Omental fat pad (tissue), 4 donors: Measurements from ENCODE around the gene C1orf210. TPM values are rescaled to one million over a fixed set of nuclear protein-coding genes. Genes with fewer than 3 reads are reported as not detected.

Source experiments
- ATAC-seq: fragments of 150-250 bp; one replicate; pipeline ENCODE4 v1.9.1; 2016; ENCODE audit warnings: mild to moderate bottlenecking, moderate library complexity; ENCODE audit not compliant: low FRiP score
- DNase-seq: peaks from one replicate; pipeline ENCODE4 v3.0.0-alpha.2; 2019; ENCODE audit warnings: low spot score
- total RNA-seq, 4 donors: library from RNA; depleted of rRNA; stranded (reverse); fragments of >200 nt; gene quantifications; one replicate each; pipeline ENCODE4 v1.1.0, GENCODE V29; 2016
- TF ChIP-seq, protein P1 (sequence below), 3 donors: fragments of 450-650 bp; IDR thresholded peaks; one replicate each; pipeline ENCODE4 v1.5.1; 2016 to 2017; ENCODE audit warnings: antibody characterized with exemption in 3 of 3, mild to moderate bottlenecking in 3 of 3, moderate library complexity in 2 of 3

C1orf210 gene
- total RNA-seq, 4 donors from 2014 or later, result not detected

DNA sequence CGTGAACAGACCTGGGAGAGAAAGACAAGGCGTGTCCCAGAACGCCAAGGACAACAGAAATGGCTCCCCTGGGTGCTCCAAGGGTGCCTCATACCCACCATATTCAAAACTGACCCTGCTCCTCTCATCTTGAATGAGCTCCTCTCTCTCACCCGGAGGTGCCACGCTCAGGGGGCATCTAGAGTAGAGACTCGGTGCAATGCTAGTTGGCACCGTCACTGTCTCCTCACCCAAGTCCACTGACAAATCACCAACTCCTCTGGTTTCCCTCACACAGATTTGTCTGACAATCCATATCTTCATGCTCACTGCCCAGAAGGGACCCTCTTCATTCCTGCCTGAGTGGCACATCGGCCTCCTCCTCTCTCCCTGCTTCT lies 10.6 kb downstream of the C1orf210 start:
- ATAC-seq, result no peak
- DNase-seq, result no peak
- TF ChIP-seq, protein P1, sequence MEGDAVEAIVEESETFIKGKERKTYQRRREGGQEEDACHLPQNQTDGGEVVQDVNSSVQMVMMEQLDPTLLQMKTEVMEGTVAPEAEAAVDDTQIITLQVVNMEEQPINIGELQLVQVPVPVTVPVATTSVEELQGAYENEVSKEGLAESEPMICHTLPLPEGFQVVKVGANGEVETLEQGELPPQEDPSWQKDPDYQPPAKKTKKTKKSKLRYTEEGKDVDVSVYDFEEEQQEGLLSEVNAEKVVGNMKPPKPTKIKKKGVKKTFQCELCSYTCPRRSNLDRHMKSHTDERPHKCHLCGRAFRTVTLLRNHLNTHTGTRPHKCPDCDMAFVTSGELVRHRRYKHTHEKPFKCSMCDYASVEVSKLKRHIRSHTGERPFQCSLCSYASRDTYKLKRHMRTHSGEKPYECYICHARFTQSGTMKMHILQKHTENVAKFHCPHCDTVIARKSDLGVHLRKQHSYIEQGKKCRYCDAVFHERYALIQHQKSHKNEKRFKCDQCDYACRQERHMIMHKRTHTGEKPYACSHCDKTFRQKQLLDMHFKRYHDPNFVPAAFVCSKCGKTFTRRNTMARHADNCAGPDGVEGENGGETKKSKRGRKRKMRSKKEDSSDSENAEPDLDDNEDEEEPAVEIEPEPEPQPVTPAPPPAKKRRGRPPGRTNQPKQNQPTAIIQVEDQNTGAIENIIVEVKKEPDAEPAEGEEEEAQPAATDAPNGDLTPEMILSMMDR (IDR thresholded peaks at IDR 0.05), result no peak

DNA sequence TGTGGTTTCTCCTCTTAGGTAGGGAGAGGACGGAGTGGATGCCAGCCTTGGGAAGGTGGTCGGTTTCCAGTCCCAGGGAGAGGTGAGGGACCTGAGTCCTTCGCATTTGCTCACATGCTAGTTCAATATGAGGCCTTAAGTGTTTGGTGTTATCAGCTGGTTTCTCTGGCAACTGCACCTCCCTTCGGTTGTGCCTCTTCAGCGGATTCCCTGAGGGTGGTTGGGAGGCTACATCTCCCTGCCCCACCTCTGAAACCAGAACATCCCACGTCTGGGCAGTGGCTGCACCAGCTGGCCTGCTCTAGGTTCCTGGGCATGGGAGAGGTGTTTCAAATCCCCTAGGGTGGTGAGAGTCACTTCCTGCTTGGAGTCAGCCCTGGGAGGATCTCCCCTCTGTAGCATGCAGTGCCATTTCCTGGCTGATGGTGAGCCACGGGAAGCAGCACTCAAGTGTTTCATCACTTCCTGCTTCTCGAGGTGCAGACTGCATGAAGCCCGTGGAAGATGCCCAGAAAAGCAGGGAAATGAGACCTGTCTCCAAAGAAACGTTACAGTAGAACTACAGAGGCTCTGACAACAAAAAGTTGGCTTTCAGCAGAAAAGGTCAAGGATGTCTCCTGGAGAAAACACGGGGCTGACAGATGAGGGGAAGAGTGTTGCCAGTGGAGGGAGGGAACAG lies 11.1 kb downstream of the C1orf210 start:
- TF ChIP-seq, protein P1 (IDR thresholded peaks at IDR 0.05), result no peak
- ATAC-seq, result peak; percentile 37
- DNase-seq, result no peak

DNA sequence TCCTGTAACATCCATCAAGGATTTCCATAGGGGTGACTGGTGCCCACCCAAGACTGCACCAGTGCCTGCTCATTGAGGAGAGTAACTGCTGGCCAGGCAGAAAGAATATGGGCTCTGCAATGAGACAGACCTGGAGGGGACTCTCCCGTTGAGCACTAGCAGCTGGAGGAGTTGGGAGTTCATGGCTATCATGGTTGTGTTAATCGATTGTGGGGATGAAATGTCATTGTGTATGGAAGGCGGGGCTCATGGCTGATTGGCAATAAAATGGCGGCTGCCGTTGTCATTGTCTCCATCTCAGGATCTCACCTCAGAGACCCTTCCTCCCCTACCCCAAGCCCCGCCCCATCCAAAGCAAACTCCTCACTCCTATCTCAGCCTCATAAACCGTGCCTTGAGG lies 11.7 kb downstream of the C1orf210 start:
- no peak for DNase-seq
- TF ChIP-seq, protein P1 (IDR thresholded peaks at IDR 0.05), result no peak
- ATAC-seq, result no peak

DNA sequence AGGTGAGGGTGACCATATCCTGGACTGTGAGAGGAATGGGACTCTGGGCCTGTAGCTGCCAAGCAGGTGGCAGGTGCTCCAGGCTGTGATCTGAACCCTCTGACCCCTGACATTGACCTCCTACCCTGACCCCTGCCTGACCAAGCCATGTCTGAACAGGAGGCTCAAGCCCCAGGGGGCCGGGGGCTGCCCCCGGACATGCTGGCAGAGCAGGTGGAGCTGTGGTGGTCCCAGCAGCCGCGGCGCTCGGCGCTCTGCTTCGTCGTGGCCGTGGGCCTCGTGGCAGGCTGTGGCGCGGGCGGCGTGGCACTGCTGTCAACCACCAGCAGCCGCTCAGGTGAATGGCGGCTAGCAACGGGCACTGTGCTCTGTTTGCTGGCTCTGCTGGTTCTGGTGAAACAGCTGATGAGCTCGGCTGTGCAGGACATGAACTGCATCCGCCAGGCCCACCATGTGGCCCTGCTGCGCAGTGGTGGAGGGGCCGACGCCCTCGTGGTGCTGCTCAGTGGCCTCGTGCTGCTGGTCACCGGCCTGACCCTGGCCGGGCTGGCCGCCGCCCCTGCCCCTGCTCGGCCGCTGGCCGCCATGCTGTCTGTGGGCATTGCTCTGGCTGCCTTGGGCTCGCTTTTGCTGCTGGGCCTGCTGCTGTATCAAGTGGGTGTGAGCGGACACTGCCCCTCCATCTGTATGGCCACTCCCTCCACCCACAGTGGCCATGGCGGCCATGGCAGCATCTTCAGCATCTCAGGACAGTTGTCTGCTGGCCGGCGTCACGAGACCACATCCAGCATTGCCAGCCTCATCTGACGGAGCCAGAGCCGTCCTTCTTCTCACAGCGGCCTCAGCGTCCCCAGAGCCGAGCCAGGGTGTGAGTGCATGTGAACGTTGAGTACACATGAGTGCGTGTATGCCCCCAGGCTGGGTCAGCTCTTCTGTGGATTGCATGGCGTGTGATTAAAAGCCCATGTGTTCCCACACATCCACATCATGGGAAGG lies 12.5 kb downstream of the C1orf210 start:
- ATAC-seq, result no peak
- TF ChIP-seq, protein P1 (IDR thresholded peaks at IDR 0.05), result no peak
- DNase-seq, result no peak

DNA sequence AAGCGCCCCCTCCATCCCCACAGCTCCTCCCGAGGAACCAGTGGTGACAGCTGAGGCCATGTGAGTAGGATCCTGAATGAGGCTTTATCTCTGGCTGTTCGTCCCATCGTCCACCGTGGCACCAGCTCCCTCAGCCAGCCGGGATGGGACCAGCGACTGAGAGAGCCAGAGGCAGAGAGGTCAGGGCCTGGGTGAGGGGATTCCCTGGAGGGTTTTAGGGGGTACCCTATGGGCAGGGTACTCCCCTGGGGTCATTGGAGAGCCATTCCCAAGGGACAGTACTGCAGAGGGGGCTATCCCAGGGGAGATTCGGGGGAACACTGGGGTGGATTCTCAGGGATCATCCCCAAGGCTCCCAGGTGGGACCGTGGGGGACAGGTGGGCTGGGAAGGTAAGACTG lies 13.2 kb downstream of the C1orf210 start:
- no peak for DNase-seq
- no peak for ATAC-seq
- TF ChIP-seq, protein P1 (IDR thresholded peaks at IDR 0.05), result no peak

DNA sequence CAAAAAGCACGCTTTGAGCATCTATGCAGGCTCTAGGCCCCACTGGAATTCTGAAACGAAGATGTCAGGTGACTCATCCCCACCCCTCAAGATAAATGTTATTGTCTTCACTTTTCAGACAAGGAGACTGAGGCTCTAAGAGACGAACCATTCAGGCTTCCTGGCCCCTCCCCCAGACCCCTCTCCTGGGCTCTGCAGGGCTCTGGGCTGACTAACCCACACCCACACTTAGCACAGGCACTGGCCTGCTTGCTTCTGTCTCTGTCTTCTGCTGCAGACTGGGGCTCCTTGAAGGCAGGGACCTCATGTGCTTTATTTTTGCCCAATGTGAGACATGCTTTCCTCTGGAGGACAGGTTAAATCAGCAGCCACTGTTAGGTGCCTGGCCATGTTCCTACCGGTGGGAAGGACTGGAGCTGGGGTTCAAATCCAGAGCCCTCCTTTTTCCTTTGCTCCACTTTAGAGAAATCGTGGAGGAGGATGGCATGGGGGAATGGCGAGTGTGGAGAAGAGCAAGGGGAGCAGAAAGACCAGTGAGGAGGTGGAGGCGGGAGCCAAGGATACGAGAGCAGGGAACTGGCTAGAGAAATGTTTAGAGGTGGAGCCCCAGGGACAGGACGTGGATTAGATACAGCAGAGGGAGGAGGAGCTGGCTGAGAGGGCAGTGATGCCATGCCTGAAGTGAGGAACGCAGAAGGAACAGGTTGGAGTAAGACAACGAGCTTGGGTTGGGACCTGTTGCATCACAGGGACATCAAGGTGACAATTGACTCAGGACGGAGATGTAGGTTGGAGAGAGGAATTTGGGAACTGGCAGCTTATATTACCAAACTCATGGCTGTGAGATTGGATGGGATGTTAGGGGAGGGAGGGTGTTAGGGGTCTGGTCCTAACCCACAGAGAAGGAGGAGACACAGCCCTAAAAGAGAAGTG lies 13.9 kb downstream of the C1orf210 start:
- DNase-seq (no peak), ATAC-seq (no peak)
- TF ChIP-seq, protein P1 (IDR thresholded peaks at IDR 0.05), result no peak
